ENCODE results near the gene CRTAP.

DNA sequence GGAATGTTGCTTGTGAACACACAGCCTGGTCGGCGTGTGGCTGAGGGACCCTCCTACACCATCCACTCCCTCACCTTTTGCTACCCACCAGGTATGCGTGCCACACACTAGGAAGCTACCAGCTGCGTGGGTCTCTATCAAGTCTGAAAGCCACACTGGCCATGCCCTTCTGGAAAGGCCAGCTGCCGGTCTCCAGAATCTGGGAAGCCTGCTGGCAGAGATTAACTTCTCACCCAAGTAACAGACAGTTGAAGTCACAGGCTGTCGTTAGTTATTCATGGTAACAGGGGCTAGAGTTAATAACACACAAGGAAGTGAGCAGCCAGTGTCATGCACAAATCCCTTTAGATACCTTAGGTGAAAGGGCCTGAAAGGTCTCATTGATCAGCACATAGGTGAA is 56.7 kb downstream of the CRTAP start:
- TF ChIP-seq, protein P1, sequence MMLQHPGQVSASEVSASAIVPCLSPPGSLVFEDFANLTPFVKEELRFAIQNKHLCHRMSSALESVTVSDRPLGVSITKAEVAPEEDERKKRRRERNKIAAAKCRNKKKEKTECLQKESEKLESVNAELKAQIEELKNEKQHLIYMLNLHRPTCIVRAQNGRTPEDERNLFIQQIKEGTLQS (IDR thresholded peaks at IDR 0.05) = no peak
- TF ChIP-seq ZNF274 (IDR thresholded peaks at IDR 0.05; ENCODE audit: low read depth, low read length) = no peak
- no peak for TF ChIP-seq POLR2A (IDR thresholded peaks at IDR 0.05; ENCODE audit: borderline replicate concordance, extremely low read depth, insufficient read depth, insufficient read length)
- TF ChIP-seq, protein P2, sequence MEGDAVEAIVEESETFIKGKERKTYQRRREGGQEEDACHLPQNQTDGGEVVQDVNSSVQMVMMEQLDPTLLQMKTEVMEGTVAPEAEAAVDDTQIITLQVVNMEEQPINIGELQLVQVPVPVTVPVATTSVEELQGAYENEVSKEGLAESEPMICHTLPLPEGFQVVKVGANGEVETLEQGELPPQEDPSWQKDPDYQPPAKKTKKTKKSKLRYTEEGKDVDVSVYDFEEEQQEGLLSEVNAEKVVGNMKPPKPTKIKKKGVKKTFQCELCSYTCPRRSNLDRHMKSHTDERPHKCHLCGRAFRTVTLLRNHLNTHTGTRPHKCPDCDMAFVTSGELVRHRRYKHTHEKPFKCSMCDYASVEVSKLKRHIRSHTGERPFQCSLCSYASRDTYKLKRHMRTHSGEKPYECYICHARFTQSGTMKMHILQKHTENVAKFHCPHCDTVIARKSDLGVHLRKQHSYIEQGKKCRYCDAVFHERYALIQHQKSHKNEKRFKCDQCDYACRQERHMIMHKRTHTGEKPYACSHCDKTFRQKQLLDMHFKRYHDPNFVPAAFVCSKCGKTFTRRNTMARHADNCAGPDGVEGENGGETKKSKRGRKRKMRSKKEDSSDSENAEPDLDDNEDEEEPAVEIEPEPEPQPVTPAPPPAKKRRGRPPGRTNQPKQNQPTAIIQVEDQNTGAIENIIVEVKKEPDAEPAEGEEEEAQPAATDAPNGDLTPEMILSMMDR (IDR thresholded peaks at IDR 0.05 in 2 of 3, conservative IDR thresholded peaks at IDR 0.05 in 1 of 3; ENCODE audit: borderline replicate concordance in 1 of 3, insufficient read depth in 1 of 3, low read depth in 2 of 3, low read length in 2 of 3) = no peak
- no peak for TF ChIP-seq FOSL1 (IDR thresholded peaks at IDR 0.05; ENCODE audit: low read depth)
- TF ChIP-seq TCF7L2 (IDR thresholded peaks at IDR 0.05; ENCODE audit: borderline replicate concordance, extremely low read depth, insufficient read depth, insufficient read length) = no peak
- no peak for TF ChIP-seq SP1 (IDR thresholded peaks at IDR 0.05; ENCODE audit: low read depth)
- TF ChIP-seq, protein P3, sequence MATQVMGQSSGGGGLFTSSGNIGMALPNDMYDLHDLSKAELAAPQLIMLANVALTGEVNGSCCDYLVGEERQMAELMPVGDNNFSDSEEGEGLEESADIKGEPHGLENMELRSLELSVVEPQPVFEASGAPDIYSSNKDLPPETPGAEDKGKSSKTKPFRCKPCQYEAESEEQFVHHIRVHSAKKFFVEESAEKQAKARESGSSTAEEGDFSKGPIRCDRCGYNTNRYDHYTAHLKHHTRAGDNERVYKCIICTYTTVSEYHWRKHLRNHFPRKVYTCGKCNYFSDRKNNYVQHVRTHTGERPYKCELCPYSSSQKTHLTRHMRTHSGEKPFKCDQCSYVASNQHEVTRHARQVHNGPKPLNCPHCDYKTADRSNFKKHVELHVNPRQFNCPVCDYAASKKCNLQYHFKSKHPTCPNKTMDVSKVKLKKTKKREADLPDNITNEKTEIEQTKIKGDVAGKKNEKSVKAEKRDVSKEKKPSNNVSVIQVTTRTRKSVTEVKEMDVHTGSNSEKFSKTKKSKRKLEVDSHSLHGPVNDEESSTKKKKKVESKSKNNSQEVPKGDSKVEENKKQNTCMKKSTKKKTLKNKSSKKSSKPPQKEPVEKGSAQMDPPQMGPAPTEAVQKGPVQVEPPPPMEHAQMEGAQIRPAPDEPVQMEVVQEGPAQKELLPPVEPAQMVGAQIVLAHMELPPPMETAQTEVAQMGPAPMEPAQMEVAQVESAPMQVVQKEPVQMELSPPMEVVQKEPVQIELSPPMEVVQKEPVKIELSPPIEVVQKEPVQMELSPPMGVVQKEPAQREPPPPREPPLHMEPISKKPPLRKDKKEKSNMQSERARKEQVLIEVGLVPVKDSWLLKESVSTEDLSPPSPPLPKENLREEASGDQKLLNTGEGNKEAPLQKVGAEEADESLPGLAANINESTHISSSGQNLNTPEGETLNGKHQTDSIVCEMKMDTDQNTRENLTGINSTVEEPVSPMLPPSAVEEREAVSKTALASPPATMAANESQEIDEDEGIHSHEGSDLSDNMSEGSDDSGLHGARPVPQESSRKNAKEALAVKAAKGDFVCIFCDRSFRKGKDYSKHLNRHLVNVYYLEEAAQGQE (IDR thresholded peaks at IDR 0.05; ENCODE audit: low read depth) = no peak
- no peak for TF ChIP-seq YY1 (IDR thresholded peaks at IDR 0.05; ENCODE audit: extremely low read depth, insufficient replicate concordance, low read depth, low read length)
- TF ChIP-seq SRF (IDR thresholded peaks at IDR 0.05; ENCODE audit: low read depth) = no peak
- no peak for TF ChIP-seq CEBPB (IDR thresholded peaks at IDR 0.05; ENCODE audit: low read depth)
- no peak for TF ChIP-seq RAD21 (IDR thresholded peaks at IDR 0.05; ENCODE audit: low read depth)
- no peak for TF ChIP-seq SIN3A (IDR thresholded peaks at IDR 0.05; ENCODE audit: low read depth)
- TF ChIP-seq JUND (IDR thresholded peaks at IDR 0.05) = no peak
